ENCODE data around the gene ANGPTL2. TPM values are rescaled to one million over a fixed set of nuclear protein-coding genes. Genes with fewer than 3 reads are reported as not detected.

Gene ANGPTL2
- total RNA-seq, 1 donor from 2014 or later, result 16.6 TPM

DNA sequence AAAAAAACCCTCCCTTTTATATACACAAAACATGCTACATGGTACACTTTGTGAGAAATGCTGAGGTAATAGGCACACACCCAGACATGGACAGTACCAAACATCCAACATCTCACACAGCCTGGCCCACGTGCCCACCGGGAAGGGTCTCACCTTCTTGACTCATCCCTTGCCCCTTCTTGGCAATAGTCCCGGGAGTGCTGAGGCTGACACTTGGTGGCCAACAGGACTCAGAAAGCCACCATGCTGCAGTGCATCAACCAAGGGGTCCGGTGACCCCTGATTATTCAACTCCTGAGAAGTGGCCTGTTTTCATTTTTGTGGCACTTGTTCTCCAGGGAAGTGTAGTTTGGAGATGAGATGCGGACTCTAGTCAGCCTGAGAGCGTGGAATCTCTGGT, 35.0 kb downstream of the ANGPTL2 start:
- TF ChIP-seq CTCF (IDR thresholded peaks at IDR 0.05; ENCODE audit: unreplicated experiment), result no peak
- Mint-ChIP-seq H3K9me3 (no peaks in the 10 kb centered on the region), H3K27me3 (ENCODE audit: low read depth) (no peaks in the 10 kb centered on the region), H3K36me3 (peaks cover 17% of the 10 kb centered on the region), H3K4me3 (no peak overlapping the region), H3K27ac (no peak overlapping the region), H3K4me1 (peaks cover 5% of the 10 kb centered on the region)
- no peak for DNase-seq (ENCODE audit: low spot score in 2 of 2, unreplicated experiment in 2 of 2)

DNA sequence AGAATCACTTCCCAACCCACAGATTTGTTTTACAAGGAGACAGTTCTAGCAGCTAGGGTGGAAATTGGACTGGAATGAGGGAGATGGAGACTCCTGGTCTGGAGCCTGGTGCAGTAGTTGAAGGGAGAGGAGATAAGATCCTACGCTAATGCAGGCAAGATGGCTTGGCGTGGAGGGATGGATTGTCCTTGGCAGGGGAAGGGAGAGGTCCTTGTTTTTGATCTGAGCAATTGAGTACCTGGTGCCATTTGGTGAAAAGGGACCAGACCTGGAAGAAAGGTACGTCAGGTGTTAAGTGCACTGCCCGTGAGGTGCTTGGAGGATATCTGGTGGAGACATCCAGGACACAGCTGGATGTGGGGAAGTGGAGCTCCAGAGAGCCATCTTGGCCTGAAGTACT, 35.7 kb downstream of the ANGPTL2 start:
- DNase-seq (ENCODE audit: low spot score in 2 of 2, unreplicated experiment in 2 of 2), result no peak
- no peak for TF ChIP-seq CTCF (IDR thresholded peaks at IDR 0.05; ENCODE audit: unreplicated experiment)
- H3K27me3 Mint-ChIP-seq (ENCODE audit: low read depth), result no peaks in the 10 kb centered on the region
- H3K36me3 Mint-ChIP-seq, result peaks cover 17% of the 10 kb centered on the region
- H3K4me3 Mint-ChIP-seq, result no peak overlapping the region
- H3K4me1 Mint-ChIP-seq, result peaks cover 5% of the 10 kb centered on the region
- H3K27ac Mint-ChIP-seq, result no peak overlapping the region
- no peaks in the 10 kb centered on the region for H3K9me3 Mint-ChIP-seq

- no peaks in the 10 kb centered on the region for H3K4me1 Mint-ChIP-seq
- no peak for TF ChIP-seq CTCF (IDR thresholded peaks at IDR 0.05; ENCODE audit: unreplicated experiment)
- DNase-seq (ENCODE audit: low spot score in 2 of 2, unreplicated experiment in 2 of 2), result no peak
- H3K9me3 Mint-ChIP-seq, result no peaks in the 10 kb centered on the region
- no peak overlapping the region for H3K27ac Mint-ChIP-seq
- no peak overlapping the region for H3K4me3 Mint-ChIP-seq
- H3K27me3 Mint-ChIP-seq (ENCODE audit: low read depth), result no peaks in the 10 kb centered on the region
- H3K36me3 Mint-ChIP-seq, result peaks cover 17% of the 10 kb centered on the region
These were observed 37.2 kb downstream of the ANGPTL2 start for GRCh38 chr9:127085186-127085585.

DNA sequence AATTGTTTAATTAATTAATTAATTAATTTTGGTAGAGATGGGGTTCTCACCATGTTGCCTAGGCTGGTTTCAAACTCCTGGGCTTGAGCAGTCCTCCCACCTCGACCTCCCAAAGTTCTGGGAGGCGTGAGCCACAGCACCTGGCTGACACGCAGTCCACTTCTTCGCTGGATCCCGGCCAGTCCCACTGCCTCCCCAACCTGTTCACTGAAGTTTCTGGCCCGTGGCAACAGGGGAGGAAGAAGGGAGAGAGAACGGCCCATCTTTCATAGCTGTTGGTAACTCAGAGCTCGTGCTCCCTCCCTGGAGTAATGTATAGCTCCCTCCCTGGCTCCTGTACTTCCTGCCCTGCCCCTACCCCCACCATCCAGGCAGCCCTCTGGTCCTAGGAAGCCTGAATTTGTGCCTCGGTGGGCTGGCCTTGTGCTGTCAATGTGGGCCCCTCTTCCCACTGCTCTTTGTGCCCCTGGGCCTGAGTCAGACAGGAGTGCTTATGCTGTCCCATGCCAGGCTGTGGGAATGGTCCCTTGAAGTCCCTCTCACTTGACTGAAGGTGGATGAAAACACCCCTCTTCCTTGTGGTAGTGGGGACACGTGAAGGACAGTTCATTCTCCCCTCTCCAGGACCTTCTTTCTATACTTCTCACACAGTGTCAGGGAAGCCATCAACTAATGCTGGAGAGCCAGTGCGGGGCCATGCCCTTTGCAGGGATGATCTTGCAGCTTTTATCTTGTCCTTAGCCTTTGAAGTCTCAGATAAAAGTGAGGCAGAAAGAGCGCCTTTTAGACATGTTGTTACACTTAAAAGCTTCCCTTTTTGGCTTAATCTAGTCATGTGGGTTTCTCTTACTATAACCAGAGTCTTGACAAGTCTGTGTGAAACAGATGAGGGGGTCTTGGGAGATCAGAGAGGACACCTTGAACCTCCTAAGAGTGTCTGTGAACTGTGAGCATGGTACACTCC, 38.1 kb downstream of the ANGPTL2 start:
- Mint-ChIP-seq H3K4me3 (no peak overlapping the region), H3K27me3 (ENCODE audit: low read depth) (no peaks in the 10 kb centered on the region), H3K9me3 (no peaks in the 10 kb centered on the region), H3K27ac (no peak overlapping the region), H3K4me1 (no peaks in the 10 kb centered on the region), H3K36me3 (peaks cover 19% of the 10 kb centered on the region)
- no peak for TF ChIP-seq CTCF (IDR thresholded peaks at IDR 0.05; ENCODE audit: unreplicated experiment)
- DNase-seq (ENCODE audit: low spot score in 2 of 2, unreplicated experiment in 2 of 2), result no peak

DNA sequence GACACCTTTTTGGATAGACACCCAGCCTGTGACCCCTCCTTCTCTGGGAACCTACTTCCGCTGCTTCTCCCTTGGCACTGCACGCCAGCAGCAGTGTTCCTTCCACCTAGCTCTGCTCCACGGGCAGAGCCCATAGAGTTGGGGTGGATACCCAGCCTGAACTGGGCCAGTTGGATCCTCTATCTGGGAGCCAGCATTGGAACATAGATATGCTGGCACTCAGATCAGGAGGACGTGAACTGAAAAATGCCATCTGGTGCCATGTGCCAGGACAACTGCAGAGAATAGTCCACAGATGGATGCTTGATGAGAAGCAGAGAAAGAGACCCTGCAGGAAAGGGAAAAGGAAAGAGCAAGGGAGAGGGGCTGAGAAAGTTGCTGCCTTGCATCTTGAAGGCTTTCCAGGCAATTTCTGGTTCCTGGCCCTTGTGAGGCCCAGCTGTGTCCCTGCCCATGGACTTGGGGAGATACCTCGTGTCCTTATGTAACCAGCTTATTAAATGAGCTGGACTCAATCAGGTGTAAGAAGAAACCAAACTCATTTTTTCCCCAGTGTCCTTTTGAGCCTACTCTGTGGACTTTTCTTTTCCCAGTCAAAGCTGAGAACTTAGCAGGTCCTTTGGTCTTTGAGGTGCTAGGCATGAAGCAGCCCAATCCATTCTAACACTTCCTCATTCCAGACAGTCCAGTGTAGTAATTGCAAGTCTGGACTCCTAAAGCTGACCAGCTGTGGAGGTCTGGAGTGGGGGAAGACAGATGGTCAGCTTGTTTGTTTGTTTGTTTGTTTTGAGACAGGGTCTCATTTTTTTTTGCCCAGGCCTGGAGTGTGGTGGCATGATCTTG, 39.1 kb downstream of the ANGPTL2 start:
- Mint-ChIP-seq H3K4me3 (no peak overlapping the region), H3K27me3 (ENCODE audit: low read depth) (no peaks in the 10 kb centered on the region), H3K9me3 (no peaks in the 10 kb centered on the region), H3K4me1 (no peaks in the 10 kb centered on the region), H3K36me3 (peaks cover 18% of the 10 kb centered on the region), H3K27ac (no peak overlapping the region)
- DNase-seq (ENCODE audit: low spot score in 2 of 2, unreplicated experiment in 2 of 2), result no peak
- no peak for TF ChIP-seq CTCF (IDR thresholded peaks at IDR 0.05; ENCODE audit: unreplicated experiment)

All from mesothelial cell of epicardium (in vitro differentiated cells).